IMR-90 (cell line): ENCODE results near the gene SLC28A2. TPM values are rescaled to one million over a fixed set of nuclear protein-coding genes. Genes with fewer than 3 reads are reported as not detected.

Experiments used
- ATAC-seq: fragments of 200-7000 bp; cut with Tn5 transposase; 2 replicates; pipeline ENCODE4 v1.9.1; 2020; ENCODE audit warnings: low read depth, mild to moderate bottlenecking, moderate library complexity
- BruUV-seq: library from RNA; stranded (reverse); fragments of 400-500 nt; replicated peaks from 2 replicates; lab custom pipeline; 2021; lab: Mats Ljungman, UMichigan
- CTCF ChIA-PET: fragments of 300-600 bp; formaldehyde crosslinking; extraction: SDS; loops from one replicate; lab custom pipeline; 2021; ENCODE audit warnings: antibody characterized with exemption; lab: Yijun Ruan, JAX
- POLR2A ChIA-PET: fragments of 300-600 bp; sonication (Branson Sonifier 250); formaldehyde crosslinking; loops from one replicate; lab custom pipeline; 2022; ENCODE audit warnings: antibody characterized with exemption; ENCODE audit not compliant: unreplicated experiment; lab: Charles Lee
- DNase-seq: peaks from one replicate; pipeline ENCODE4 v3.0.0; 2013
- H2AFZ ChIP-seq: replicated peaks from 2 replicates; pipeline ENCODE3; 2013; ENCODE audit warnings: low read length, mild to moderate bottlenecking; ENCODE audit not compliant: poor library complexity
- H2AK5ac ChIP-seq: 2 replicates; pipeline ENCODE4 v1.6.1; 2013; ENCODE audit warnings: low read depth, low read length, inconsistent platforms
- H2AK9ac ChIP-seq: replicated peaks from 2 replicates; pipeline ENCODE3; 2013; ENCODE audit warnings: mild to moderate bottlenecking, low read depth, low read length, moderate library complexity; ENCODE audit not compliant: poor library complexity
- H2BK120ac ChIP-seq: 2 replicates; pipeline ENCODE4 v1.6.1; 2013; ENCODE audit warnings: low read depth, low read length, inconsistent platforms
- H2BK15ac ChIP-seq: 3 replicates; pipeline ENCODE4 v1.6.1; 2013; ENCODE audit warnings: low read depth, low read length, inconsistent platforms
- H2BK20ac ChIP-seq: 2 replicates; pipeline ENCODE4 v1.6.1; 2013; ENCODE audit warnings: low read depth, mild to moderate bottlenecking, inconsistent platforms, low read length, moderate library complexity
- H2BK5ac ChIP-seq: 2 replicates; pipeline ENCODE4 v1.6.1; 2013; ENCODE audit warnings: mild to moderate bottlenecking, low read depth, low read length, inconsistent platforms; ENCODE audit not compliant: poor library complexity, severe bottlenecking
- H3K14ac ChIP-seq: replicated peaks from 2 replicates; pipeline ENCODE4 v1.6.1; 2013; ENCODE audit warnings: low read depth, low read length, inconsistent platforms
- H3K18ac ChIP-seq: 2 replicates; pipeline ENCODE4 v1.6.1; 2013; ENCODE audit warnings: low read depth, low read length, control low read depth
- H3K23ac ChIP-seq: 2 replicates; pipeline ENCODE4 v1.6.1; 2013; ENCODE audit warnings: low read depth, low read length, inconsistent platforms
- H3K27ac ChIP-seq: 2 replicates; pipeline ENCODE4 v1.5.1; 2013; ENCODE audit warnings: mild to moderate bottlenecking, control low read depth, low read length; ENCODE audit not compliant: insufficient read depth
- H3K27me3 ChIP-seq: 2 replicates; pipeline ENCODE4 v1.6.1; 2013; ENCODE audit warnings: low read length; ENCODE audit not compliant: control insufficient read depth, insufficient read depth
- H3K36me3 ChIP-seq: 2 replicates; pipeline ENCODE4 v1.6.1; 2013; ENCODE audit warnings: low read length, mixed read lengths; ENCODE audit not compliant: control insufficient read depth, insufficient read depth
- H3K4ac ChIP-seq: 2 replicates; pipeline ENCODE4 v1.6.1; 2013; ENCODE audit warnings: low read depth, low read length, inconsistent platforms
- H3K4me1 ChIP-seq: 2 replicates; pipeline ENCODE4 v1.6.1; 2013; ENCODE audit warnings: low read length, mixed read lengths; ENCODE audit not compliant: control insufficient read depth, insufficient read depth
- H3K4me2 ChIP-seq: 2 replicates; pipeline ENCODE4 v1.6.1; 2013; ENCODE audit warnings: low read depth, mild to moderate bottlenecking, control low read depth, low read length, moderate library complexity
- H3K4me3 ChIP-seq: 2 replicates; pipeline ENCODE4 v1.5.1; 2013; ENCODE audit warnings: low read depth, mild to moderate bottlenecking, control low read depth, low read length, moderate library complexity; ENCODE audit not compliant: insufficient read depth
- H3K56ac ChIP-seq: 2 replicates; pipeline ENCODE4 v1.6.1; 2013; ENCODE audit warnings: low read length, inconsistent platforms; ENCODE audit not compliant: insufficient read depth; ENCODE audit errors: extremely low read depth
- H3K79me1 ChIP-seq, 2 experiments: 2 replicates each; pipeline ENCODE4 v1.6.1; 2013; ENCODE audit warnings: low read length in 2 of 2, inconsistent platforms in 1 of 2, low read depth in 1 of 2
- H3K9ac ChIP-seq: 2 replicates; pipeline ENCODE4 v1.6.1; 2013; ENCODE audit warnings: low read depth, low read length, control low read depth
- H3K9me1 ChIP-seq: 2 replicates; pipeline ENCODE4 v1.6.1; 2013; ENCODE audit warnings: low read length, inconsistent platforms; ENCODE audit not compliant: insufficient read depth
- H3K9me3 ChIP-seq: 2 replicates; pipeline ENCODE4 v1.6.1; 2013; ENCODE audit warnings: low read length; ENCODE audit not compliant: control insufficient read depth, insufficient read depth
- H4K20me1 ChIP-seq: 2 replicates; pipeline ENCODE4 v1.6.1; 2013; ENCODE audit warnings: low read length, inconsistent platforms; ENCODE audit not compliant: insufficient read depth
- H4K5ac ChIP-seq: 2 replicates; pipeline ENCODE4 v1.6.1; 2013; ENCODE audit warnings: mild to moderate bottlenecking, low read depth, low read length, control low read depth
- H4K8ac ChIP-seq, 2 experiments: 2 replicates each; pipeline ENCODE4 v1.6.1; 2013; ENCODE audit warnings: low read depth in 2 of 2, low read length in 2 of 2, control low read depth in 1 of 2, inconsistent platforms in 1 of 2
- H4K91ac ChIP-seq: 2 replicates; pipeline ENCODE4 v1.6.1; 2013; ENCODE audit warnings: low read depth, low read length, inconsistent platforms; ENCODE audit not compliant: insufficient read depth
- BHLHE40 ChIP-seq: fragments of 150-350 bp; IDR thresholded peaks from 2 replicates; pipeline ENCODE4 v1.6.1; 2016; ENCODE audit warnings: mild to moderate bottlenecking, low read depth, low read length
- CEBPB ChIP-seq: IDR thresholded peaks from 2 replicates; pipeline ENCODE4 v1.6.1; 2012; ENCODE audit warnings: low read depth, low read length, improper control_type of control experiment
- CHD1 ChIP-seq: IDR thresholded peaks from 2 replicates; pipeline ENCODE4 v1.6.1; 2012; ENCODE audit warnings: low read depth, low read length, improper control_type of control experiment
- FOS ChIP-seq: fragments of 150-350 bp; IDR thresholded peaks from 2 replicates; pipeline ENCODE4 v1.6.1; 2016; ENCODE audit warnings: low read depth, low read length
- MAFK ChIP-seq: IDR thresholded peaks from 2 replicates; pipeline ENCODE4 v1.6.1; 2012; ENCODE audit warnings: low read depth, low read length, improper control_type of control experiment
- MAZ ChIP-seq: IDR thresholded peaks from 2 replicates; pipeline ENCODE4 v1.6.1; 2012; ENCODE audit warnings: low read depth, mild to moderate bottlenecking, low read length, improper control_type of control experiment, moderate library complexity, borderline replicate concordance
- MXI1 ChIP-seq: IDR thresholded peaks from 2 replicates; pipeline ENCODE4 v1.6.1; 2012; ENCODE audit warnings: low read depth, mild to moderate bottlenecking, low read length, moderate library complexity, borderline replicate concordance
- NFE2L2 ChIP-seq: fragments of 150-350 bp; IDR thresholded peaks from 2 replicates; pipeline ENCODE4 v1.6.1; 2016; ENCODE audit warnings: low read depth, mild to moderate bottlenecking, low read length
- POLR2A ChIP-seq: IDR thresholded peaks from 2 replicates; pipeline ENCODE4 v1.6.1; 2012; ENCODE audit warnings: mild to moderate bottlenecking, low read depth, low read length
- RAD21 ChIP-seq: IDR thresholded peaks from 2 replicates; pipeline ENCODE4 v1.6.1; 2012; ENCODE audit warnings: low read length, improper control_type of control experiment
- RCOR1 ChIP-seq: IDR thresholded peaks from 2 replicates; pipeline ENCODE4 v1.6.1; 2012; ENCODE audit warnings: mild to moderate bottlenecking, low read length, improper control_type of control experiment; ENCODE audit not compliant: insufficient replicate concordance
- RFX5 ChIP-seq: IDR thresholded peaks from 2 replicates; pipeline ENCODE4 v1.8.0; 2012; ENCODE audit warnings: low read depth, mild to moderate bottlenecking, low read length, moderate library complexity
- SMC3 ChIP-seq: fragments of 150-350 bp; IDR thresholded peaks from 2 replicates; pipeline ENCODE4 v1.6.1; 2016; ENCODE audit warnings: low read depth, mild to moderate bottlenecking, antibody characterized with exemption, low read length, moderate library complexity
- WGBS, 2 experiments: methylation state at CpG; one replicate each; pipeline versions ENCODE4 v1.1.5 to v1.1.7; 2013; ENCODE audit warnings: missing lambda C conversion rate in 2 of 2; ENCODE audit not compliant: insufficient read length in 1 of 2; ENCODE audit errors: extremely low coverage in 2 of 2; 5-methylcytosine and 5-hydroxymethylcytosine counted together
- dilution Hi-C: fragments of 300-500 bp; cut with HindIII; formaldehyde crosslinking; loops from one replicate; pipeline ENCODE4 v1.14.3; 2018; ENCODE audit warnings: low sequenced_read_pairs; ENCODE audit not compliant: unreplicated experiment
- in situ Hi-C: fragments of 300-500 bp; cut with MboI; formaldehyde crosslinking; loops from 3 replicates; pipeline ENCODE4 v1.14.3; 2019; ENCODE audit warnings: low sequenced_read_pairs, inconsistent platforms, mixed read lengths
- intact Hi-C: fragments of 100-400 bp; cut with micrococcal nuclease; formaldehyde crosslinking; loops from 2 replicates; pipeline ENCODE4 v1.10.0; 2022
- polyA plus RNA-seq, 3 experiments: library from polyadenylated mRNA; depleted of rRNA; stranded (reverse); fragments of >200 nt; gene quantifications; 2 replicates each; pipeline ENCODE4 v1.2.3, GENCODE V29; 2012; ENCODE audit warnings: low replicate concordance in 1 of 3
- total RNA-seq: library from RNA; depleted of rRNA; stranded (reverse); fragments of >200 nt; gene quantifications from 2 replicates; pipeline ENCODE4 v1.2.3, GENCODE V29; 2012
- TF ChIP-seq, protein P1 (sequence below): conservative IDR thresholded peaks from 2 replicates; pipeline ENCODE4 v1.5.1; 2012; ENCODE audit warnings: mild to moderate bottlenecking, low read depth, low read length, improper control_type of control experiment
- TF ChIP-seq, protein P2 (sequence below): fragments of 150-350 bp; IDR thresholded peaks from 2 replicates; pipeline ENCODE4 v1.6.1; 2017; ENCODE audit warnings: mild to moderate bottlenecking, antibody characterized with exemption, low read length, low read depth
- TF ChIP-seq, protein P3 (sequence below): fragments of 150-350 bp; IDR thresholded peaks from 2 replicates; pipeline ENCODE4 v1.6.1; 2016; ENCODE audit warnings: low read depth, mild to moderate bottlenecking, low read length, moderate library complexity, borderline replicate concordance

Gene SLC28A2
- total and polyA plus RNA-seq, 2 of the 4 experiments (the other 2 are of a cell fraction) = not detected

DNA sequence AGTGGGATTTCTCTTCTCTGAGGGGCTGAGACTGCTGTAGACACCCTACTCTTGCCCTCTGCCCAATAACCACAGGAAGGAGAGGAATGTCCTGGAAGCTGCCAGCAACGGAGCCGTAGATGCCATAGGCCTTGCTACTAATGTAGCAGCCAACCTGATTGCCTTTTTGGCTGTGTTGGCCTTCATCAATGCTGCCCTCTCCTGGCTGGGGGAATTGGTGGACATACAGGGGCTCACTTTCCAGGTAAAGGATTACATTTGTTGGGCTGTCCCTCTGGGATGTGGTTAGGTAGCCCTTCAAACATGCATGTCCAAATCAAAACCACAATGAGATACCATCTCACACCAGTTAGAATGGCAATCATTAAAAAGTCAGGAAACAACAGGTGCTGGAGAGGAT is 16.1 kb downstream of the SLC28A2 start:
- intact Hi-C loops = no loop called here

More for the DNA sequence above, 16.1 kb downstream of the SLC28A2 start:
- no peak overlapping the region for H2BK120ac ChIP-seq
- no peaks in the 10 kb centered on the region for H3K9me3 ChIP-seq
- ChIA-PET POLR2A (no interaction called here), CTCF (no interaction called here)
- no peak overlapping the region for H3K4ac ChIP-seq
- no peak overlapping the region for H4K5ac ChIP-seq
- H4K20me1 ChIP-seq = no peaks in the 10 kb centered on the region
- no CpG with 5 or more reads among the region's 2 CpGs for WGBS, 2 experiments
- H3K27me3 ChIP-seq = no peaks in the 10 kb centered on the region
- H3K9me1 ChIP-seq = no peaks in the 10 kb centered on the region; the same call in 1 of the 2 replicates
- no peaks in the 10 kb centered on the region for H3K79me1 ChIP-seq
- H4K8ac ChIP-seq = no peak overlapping the region
- no peak overlapping the region for H3K14ac ChIP-seq
- dilution Hi-C loops (no loop called here), in situ Hi-C loops (no loop called here)
- DNase-seq = no peak
- H2BK15ac ChIP-seq = no peak overlapping the region
- TF ChIP-seq, protein P1, sequence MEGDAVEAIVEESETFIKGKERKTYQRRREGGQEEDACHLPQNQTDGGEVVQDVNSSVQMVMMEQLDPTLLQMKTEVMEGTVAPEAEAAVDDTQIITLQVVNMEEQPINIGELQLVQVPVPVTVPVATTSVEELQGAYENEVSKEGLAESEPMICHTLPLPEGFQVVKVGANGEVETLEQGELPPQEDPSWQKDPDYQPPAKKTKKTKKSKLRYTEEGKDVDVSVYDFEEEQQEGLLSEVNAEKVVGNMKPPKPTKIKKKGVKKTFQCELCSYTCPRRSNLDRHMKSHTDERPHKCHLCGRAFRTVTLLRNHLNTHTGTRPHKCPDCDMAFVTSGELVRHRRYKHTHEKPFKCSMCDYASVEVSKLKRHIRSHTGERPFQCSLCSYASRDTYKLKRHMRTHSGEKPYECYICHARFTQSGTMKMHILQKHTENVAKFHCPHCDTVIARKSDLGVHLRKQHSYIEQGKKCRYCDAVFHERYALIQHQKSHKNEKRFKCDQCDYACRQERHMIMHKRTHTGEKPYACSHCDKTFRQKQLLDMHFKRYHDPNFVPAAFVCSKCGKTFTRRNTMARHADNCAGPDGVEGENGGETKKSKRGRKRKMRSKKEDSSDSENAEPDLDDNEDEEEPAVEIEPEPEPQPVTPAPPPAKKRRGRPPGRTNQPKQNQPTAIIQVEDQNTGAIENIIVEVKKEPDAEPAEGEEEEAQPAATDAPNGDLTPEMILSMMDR = no peak
- TF ChIP-seq CHD1 (no peak), CEBPB (no peak), SMC3 (no peak), MAFK (no peak), RFX5 (no peak), BHLHE40 (no peak), FOS (no peak), RAD21 (no peak), MAZ (no peak), RCOR1 (no peak), NFE2L2 (no peak), POLR2A (no peak), MXI1 (no peak)
- TF ChIP-seq, protein P2, sequence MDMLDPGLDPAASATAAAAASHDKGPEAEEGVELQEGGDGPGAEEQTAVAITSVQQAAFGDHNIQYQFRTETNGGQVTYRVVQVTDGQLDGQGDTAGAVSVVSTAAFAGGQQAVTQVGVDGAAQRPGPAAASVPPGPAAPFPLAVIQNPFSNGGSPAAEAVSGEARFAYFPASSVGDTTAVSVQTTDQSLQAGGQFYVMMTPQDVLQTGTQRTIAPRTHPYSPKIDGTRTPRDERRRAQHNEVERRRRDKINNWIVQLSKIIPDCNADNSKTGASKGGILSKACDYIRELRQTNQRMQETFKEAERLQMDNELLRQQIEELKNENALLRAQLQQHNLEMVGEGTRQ = no peak
- TF ChIP-seq, protein P3, sequence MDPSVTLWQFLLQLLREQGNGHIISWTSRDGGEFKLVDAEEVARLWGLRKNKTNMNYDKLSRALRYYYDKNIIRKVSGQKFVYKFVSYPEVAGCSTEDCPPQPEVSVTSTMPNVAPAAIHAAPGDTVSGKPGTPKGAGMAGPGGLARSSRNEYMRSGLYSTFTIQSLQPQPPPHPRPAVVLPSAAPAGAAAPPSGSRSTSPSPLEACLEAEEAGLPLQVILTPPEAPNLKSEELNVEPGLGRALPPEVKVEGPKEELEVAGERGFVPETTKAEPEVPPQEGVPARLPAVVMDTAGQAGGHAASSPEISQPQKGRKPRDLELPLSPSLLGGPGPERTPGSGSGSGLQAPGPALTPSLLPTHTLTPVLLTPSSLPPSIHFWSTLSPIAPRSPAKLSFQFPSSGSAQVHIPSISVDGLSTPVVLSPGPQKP = no peak
- no peak overlapping the region for H3K27ac ChIP-seq
- H3K23ac ChIP-seq = no peak overlapping the region
- no peak overlapping the region for H3K18ac ChIP-seq
- no peak overlapping the region for H2BK5ac ChIP-seq
- no peak overlapping the region for H3K9ac ChIP-seq
- no peak overlapping the region for H4K91ac ChIP-seq
- no peak overlapping the region for H2AFZ ChIP-seq
- BruUV-seq = no TSS peak
- no peaks in the 10 kb centered on the region for H3K36me3 ChIP-seq
- H2BK20ac ChIP-seq = no peak overlapping the region
- H3K56ac ChIP-seq = no peak overlapping the region
- no peak for ATAC-seq
- H2AK5ac ChIP-seq = no peak overlapping the region
- no peaks in the 10 kb centered on the region for H3K4me1 ChIP-seq
- no peak overlapping the region for H3K4me2 ChIP-seq
- H2AK9ac ChIP-seq = no peak overlapping the region
- H3K4me3 ChIP-seq = no peak overlapping the region
